Measurements from ENCODE around the gene TMEM86B. TPM values are rescaled to one million over a fixed set of nuclear protein-coding genes. Genes with fewer than 3 reads are reported as not detected.

Gene TMEM86B
- polyA plus RNA-seq, 3 donors, result 2.6 to 7.1 (median 4.2) TPM

- DNase-seq (ENCODE audit: extremely low read depth in 1 of 11, low read depth in 9 of 11, low spot score in 4 of 11), result no peak
Observed at GRCh38 chr19:55259540-55260210, 31.1 kb upstream of the TMEM86B start.

- peak; percentile 98 to 100 (median 99) for DNase-seq (ENCODE audit: extremely low read depth in 1 of 11, low read depth in 9 of 11, low spot score in 4 of 11)
Observed at GRCh38 chr19:55258828-55259539, 30.4 kb upstream of the TMEM86B start, which contains the start of gene PPP6R1. PPP6R1 (minus strand) TSS chr19:55259017; CDS start chr19:55247103, 11,914 bp downstream.

GRCh38 chr19:55258476-55258827 is 29.9 kb upstream of the TMEM86B start:
- DNase-seq (ENCODE audit: extremely low read depth in 1 of 11, low read depth in 9 of 11, low spot score in 4 of 11), result peak in 1 of 11 donors; percentile 14

GRCh38 chr19:55257461-55258420 is 29.2 kb upstream of the TMEM86B start:
- DNase-seq (ENCODE audit: extremely low read depth in 1 of 11, low read depth in 9 of 11, low spot score in 4 of 11), result no peak

GRCh38 chr19:55256562-55257460 is 28.2 kb upstream of the TMEM86B start:
- no peak for DNase-seq (ENCODE audit: extremely low read depth in 1 of 11, low read depth in 9 of 11, low spot score in 4 of 11)

- no peak for DNase-seq (ENCODE audit: extremely low read depth in 1 of 11, low read depth in 9 of 11, low spot score in 4 of 11)
Observed at GRCh38 chr19:55255618-55256423, 27.3 kb upstream of the TMEM86B start.

GRCh38 chr19:55254625-55254977 is 26.0 kb upstream of the TMEM86B start:
- no peak for DNase-seq (ENCODE audit: extremely low read depth in 1 of 11, low read depth in 9 of 11, low spot score in 4 of 11)

GRCh38 chr19:55253842-55254624 is 25.5 kb upstream of the TMEM86B start:
- no peak for DNase-seq (ENCODE audit: extremely low read depth in 1 of 11, low read depth in 9 of 11, low spot score in 4 of 11)

GRCh38 chr19:55252760-55253663 is 24.4 kb upstream of the TMEM86B start:
- DNase-seq (ENCODE audit: extremely low read depth in 1 of 11, low read depth in 9 of 11, low spot score in 4 of 11), result no peak

- no peak for DNase-seq (ENCODE audit: extremely low read depth in 1 of 11, low read depth in 9 of 11, low spot score in 4 of 11)
Observed at GRCh38 chr19:55251341-55252081, 22.9 kb upstream of the TMEM86B start.

- DNase-seq (ENCODE audit: extremely low read depth in 1 of 11, low read depth in 9 of 11, low spot score in 4 of 11), result no peak
Observed at GRCh38 chr19:55250262-55251036, 21.9 kb upstream of the TMEM86B start.

GRCh38 chr19:55249841-55250240 is 21.3 kb upstream of the TMEM86B start:
- no peak for DNase-seq (ENCODE audit: extremely low read depth in 1 of 11, low read depth in 9 of 11, low spot score in 4 of 11)

GRCh38 chr19:55248704-55249103 is 20.1 kb upstream of the TMEM86B start:
- no peak for DNase-seq (ENCODE audit: extremely low read depth in 1 of 11, low read depth in 9 of 11, low spot score in 4 of 11)

- DNase-seq (ENCODE audit: extremely low read depth in 1 of 11, low read depth in 9 of 11, low spot score in 4 of 11), result no peak
Observed at GRCh38 chr19:55248166-55248675, 19.7 kb upstream of the TMEM86B start.
